ENCODE measurements around the gene GALNT3. TPM values are rescaled to one million over a fixed set of nuclear protein-coding genes. Genes with fewer than 3 reads are reported as not detected.

Gene GALNT3
- total RNA-seq, 1 experiment from 2014 or later: 0.10 TPM

DNA sequence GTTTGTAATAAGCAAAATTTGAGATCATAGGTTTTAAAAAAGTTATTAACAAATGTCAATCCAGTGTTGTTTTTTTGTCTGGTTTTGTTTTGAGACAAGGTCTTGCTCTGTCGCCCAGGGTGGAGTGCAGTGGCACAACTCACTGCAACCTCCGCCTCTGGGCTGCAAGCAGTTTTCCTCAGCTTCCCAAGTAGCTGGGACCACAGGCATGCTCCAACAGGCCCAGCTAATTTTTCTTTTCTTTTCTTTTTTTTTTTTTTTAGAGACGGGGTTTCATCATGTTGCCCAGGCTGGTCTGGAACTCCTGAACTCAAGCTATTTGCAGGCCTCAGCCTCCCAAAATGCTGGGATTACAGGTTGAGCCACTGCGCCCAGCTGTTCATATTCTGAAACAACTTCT is 31.3 kb downstream of the GALNT3 start:
- Histone ChIP-seq H3K36me3 (ENCODE audit: control insufficient read depth, insufficient read depth, low read length) (no peaks in the 10 kb centered on the region), H3K27ac (ENCODE audit: low read length) (no peak overlapping the region), H3K4me1 (ENCODE audit: control insufficient read depth, insufficient read depth, low read length) (no peaks in the 10 kb centered on the region), H3K27me3 (ENCODE audit: control insufficient read depth, insufficient read depth, low read length) (no peaks in the 10 kb centered on the region; the same call in 1 of the 2 replicates), H3K9me3 (ENCODE audit: control insufficient read depth, insufficient read depth, low read depth, low read length) (no peaks in the 10 kb centered on the region), H3K4me3 (ENCODE audit: low read depth in 2 of 2, low read length in 2 of 2) (no peak overlapping the region)
- ChIA-PET CTCF (no interaction called here), POLR2A (no interaction called here)
- in situ Hi-C loops (cut with HindIII; ENCODE audit: low pct_unique_long_range_greater_than_20kb, low sequenced_read_pairs) (no loop called here), intact Hi-C loops (cut with micrococcal nuclease; ENCODE audit: unreplicated experiment) (no loop called here)
- DNase-seq (ENCODE audit: low read depth, low spot score): no peak
- BruUV-seq (replicated peaks): no TSS peak
- no peak for TF ChIP-seq TCF7L2 (IDR thresholded peaks at IDR 0.05; ENCODE audit: low read depth, low read length)
- TF ChIP-seq POLR2AphosphoS5 (IDR thresholded peaks at IDR 0.05; ENCODE audit: low read depth, low read length): no peak
- TF ChIP-seq, protein P1, sequence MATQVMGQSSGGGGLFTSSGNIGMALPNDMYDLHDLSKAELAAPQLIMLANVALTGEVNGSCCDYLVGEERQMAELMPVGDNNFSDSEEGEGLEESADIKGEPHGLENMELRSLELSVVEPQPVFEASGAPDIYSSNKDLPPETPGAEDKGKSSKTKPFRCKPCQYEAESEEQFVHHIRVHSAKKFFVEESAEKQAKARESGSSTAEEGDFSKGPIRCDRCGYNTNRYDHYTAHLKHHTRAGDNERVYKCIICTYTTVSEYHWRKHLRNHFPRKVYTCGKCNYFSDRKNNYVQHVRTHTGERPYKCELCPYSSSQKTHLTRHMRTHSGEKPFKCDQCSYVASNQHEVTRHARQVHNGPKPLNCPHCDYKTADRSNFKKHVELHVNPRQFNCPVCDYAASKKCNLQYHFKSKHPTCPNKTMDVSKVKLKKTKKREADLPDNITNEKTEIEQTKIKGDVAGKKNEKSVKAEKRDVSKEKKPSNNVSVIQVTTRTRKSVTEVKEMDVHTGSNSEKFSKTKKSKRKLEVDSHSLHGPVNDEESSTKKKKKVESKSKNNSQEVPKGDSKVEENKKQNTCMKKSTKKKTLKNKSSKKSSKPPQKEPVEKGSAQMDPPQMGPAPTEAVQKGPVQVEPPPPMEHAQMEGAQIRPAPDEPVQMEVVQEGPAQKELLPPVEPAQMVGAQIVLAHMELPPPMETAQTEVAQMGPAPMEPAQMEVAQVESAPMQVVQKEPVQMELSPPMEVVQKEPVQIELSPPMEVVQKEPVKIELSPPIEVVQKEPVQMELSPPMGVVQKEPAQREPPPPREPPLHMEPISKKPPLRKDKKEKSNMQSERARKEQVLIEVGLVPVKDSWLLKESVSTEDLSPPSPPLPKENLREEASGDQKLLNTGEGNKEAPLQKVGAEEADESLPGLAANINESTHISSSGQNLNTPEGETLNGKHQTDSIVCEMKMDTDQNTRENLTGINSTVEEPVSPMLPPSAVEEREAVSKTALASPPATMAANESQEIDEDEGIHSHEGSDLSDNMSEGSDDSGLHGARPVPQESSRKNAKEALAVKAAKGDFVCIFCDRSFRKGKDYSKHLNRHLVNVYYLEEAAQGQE (IDR thresholded peaks at IDR 0.05; ENCODE audit: insufficient read depth in 1 of 2, low read depth in 2 of 2, low read length in 1 of 2): no peak
- no peak for ATAC-seq

- ChIA-PET CTCF (no interaction called here), POLR2A (no interaction called here)
- in situ Hi-C loops (cut with HindIII; ENCODE audit: low pct_unique_long_range_greater_than_20kb, low sequenced_read_pairs): no loop called here
- H3K4me3 ChIP-seq (ENCODE audit: low read depth in 2 of 2, low read length in 2 of 2): no peak overlapping the region
- no peaks in the 10 kb centered on the region for H3K27me3 ChIP-seq (ENCODE audit: control insufficient read depth, insufficient read depth, low read length)
- TF ChIP-seq TCF7L2 (IDR thresholded peaks at IDR 0.05; ENCODE audit: low read depth, low read length): no peak
- TF ChIP-seq SIN3A (IDR thresholded peaks at IDR 0.05; ENCODE audit: borderline replicate concordance, insufficient read depth, low read depth, low read length): no peak
- TF ChIP-seq, protein P2, sequence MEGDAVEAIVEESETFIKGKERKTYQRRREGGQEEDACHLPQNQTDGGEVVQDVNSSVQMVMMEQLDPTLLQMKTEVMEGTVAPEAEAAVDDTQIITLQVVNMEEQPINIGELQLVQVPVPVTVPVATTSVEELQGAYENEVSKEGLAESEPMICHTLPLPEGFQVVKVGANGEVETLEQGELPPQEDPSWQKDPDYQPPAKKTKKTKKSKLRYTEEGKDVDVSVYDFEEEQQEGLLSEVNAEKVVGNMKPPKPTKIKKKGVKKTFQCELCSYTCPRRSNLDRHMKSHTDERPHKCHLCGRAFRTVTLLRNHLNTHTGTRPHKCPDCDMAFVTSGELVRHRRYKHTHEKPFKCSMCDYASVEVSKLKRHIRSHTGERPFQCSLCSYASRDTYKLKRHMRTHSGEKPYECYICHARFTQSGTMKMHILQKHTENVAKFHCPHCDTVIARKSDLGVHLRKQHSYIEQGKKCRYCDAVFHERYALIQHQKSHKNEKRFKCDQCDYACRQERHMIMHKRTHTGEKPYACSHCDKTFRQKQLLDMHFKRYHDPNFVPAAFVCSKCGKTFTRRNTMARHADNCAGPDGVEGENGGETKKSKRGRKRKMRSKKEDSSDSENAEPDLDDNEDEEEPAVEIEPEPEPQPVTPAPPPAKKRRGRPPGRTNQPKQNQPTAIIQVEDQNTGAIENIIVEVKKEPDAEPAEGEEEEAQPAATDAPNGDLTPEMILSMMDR (IDR thresholded peaks at IDR 0.05): no peak
- no peak for TF ChIP-seq POLR2AphosphoS5 (IDR thresholded peaks at IDR 0.05; ENCODE audit: low read depth, low read length)
- H3K4me1 ChIP-seq (ENCODE audit: control insufficient read depth, insufficient read depth, low read length): no peaks in the 10 kb centered on the region
- ATAC-seq: no peak
- DNase-seq (ENCODE audit: low read depth, low spot score): no peak
- intact Hi-C loops (cut with micrococcal nuclease; ENCODE audit: unreplicated experiment): no loop called here
- H3K36me3 ChIP-seq (ENCODE audit: control insufficient read depth, insufficient read depth, low read length): no peaks in the 10 kb centered on the region
- BruUV-seq (replicated peaks): no TSS peak
- H3K27ac ChIP-seq (ENCODE audit: low read length): no peak overlapping the region
- no peaks in the 10 kb centered on the region for H3K9me3 ChIP-seq (ENCODE audit: control insufficient read depth, insufficient read depth, low read depth, low read length)
Measured at GRCh38 chr2:165757906-165758675, 36.0 kb downstream of the GALNT3 start.

GRCh38 chr2:165746501-165746900 is 47.5 kb downstream of the GALNT3 start:
- Histone ChIP-seq H3K9me3 (ENCODE audit: control insufficient read depth, insufficient read depth, low read depth, low read length) (no peaks in the 10 kb centered on the region), H3K36me3 (ENCODE audit: control insufficient read depth, insufficient read depth, low read length) (no peaks in the 10 kb centered on the region), H3K27me3 (ENCODE audit: control insufficient read depth, insufficient read depth, low read length) (no peaks in the 10 kb centered on the region), H3K4me1 (ENCODE audit: control insufficient read depth, insufficient read depth, low read length) (no peaks in the 10 kb centered on the region), H3K27ac (ENCODE audit: low read length) (no peak overlapping the region), H3K4me3 (ENCODE audit: low read depth in 2 of 2, low read length in 2 of 2) (no peak overlapping the region)
- no TSS peak for BruUV-seq (replicated peaks)
- TF ChIP-seq POLR2AphosphoS5 (IDR thresholded peaks at IDR 0.05; ENCODE audit: low read depth, low read length) (no peak), SIN3A (IDR thresholded peaks at IDR 0.05; ENCODE audit: borderline replicate concordance, insufficient read depth, low read depth, low read length) (no peak), TCF7L2 (IDR thresholded peaks at IDR 0.05; ENCODE audit: low read depth, low read length) (no peak)
- TF ChIP-seq, protein P2 (IDR thresholded peaks at IDR 0.05): no peak
- TF ChIP-seq, protein P1 (IDR thresholded peaks at IDR 0.05; ENCODE audit: insufficient read depth in 1 of 2, low read depth in 2 of 2, low read length in 1 of 2): no peak
- intact Hi-C loops (cut with micrococcal nuclease; ENCODE audit: unreplicated experiment): no loop called here
- POLR2A ChIA-PET: no interaction called here
- in situ Hi-C loops (cut with HindIII; ENCODE audit: low pct_unique_long_range_greater_than_20kb, low sequenced_read_pairs): no loop called here
- no peak for DNase-seq (ENCODE audit: low read depth, low spot score)
- CTCF ChIA-PET: no interaction called here
- ATAC-seq: no peak

All from Panc1 (cell line).